ENCODE results near the gene BTBD9.

- TF ChIP-seq, protein P1, sequence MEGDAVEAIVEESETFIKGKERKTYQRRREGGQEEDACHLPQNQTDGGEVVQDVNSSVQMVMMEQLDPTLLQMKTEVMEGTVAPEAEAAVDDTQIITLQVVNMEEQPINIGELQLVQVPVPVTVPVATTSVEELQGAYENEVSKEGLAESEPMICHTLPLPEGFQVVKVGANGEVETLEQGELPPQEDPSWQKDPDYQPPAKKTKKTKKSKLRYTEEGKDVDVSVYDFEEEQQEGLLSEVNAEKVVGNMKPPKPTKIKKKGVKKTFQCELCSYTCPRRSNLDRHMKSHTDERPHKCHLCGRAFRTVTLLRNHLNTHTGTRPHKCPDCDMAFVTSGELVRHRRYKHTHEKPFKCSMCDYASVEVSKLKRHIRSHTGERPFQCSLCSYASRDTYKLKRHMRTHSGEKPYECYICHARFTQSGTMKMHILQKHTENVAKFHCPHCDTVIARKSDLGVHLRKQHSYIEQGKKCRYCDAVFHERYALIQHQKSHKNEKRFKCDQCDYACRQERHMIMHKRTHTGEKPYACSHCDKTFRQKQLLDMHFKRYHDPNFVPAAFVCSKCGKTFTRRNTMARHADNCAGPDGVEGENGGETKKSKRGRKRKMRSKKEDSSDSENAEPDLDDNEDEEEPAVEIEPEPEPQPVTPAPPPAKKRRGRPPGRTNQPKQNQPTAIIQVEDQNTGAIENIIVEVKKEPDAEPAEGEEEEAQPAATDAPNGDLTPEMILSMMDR (IDR thresholded peaks at IDR 0.05) = no peak
- no peak for TF ChIP-seq POLR2A (IDR thresholded peaks at IDR 0.05)
Measured at GRCh38 chr6:38432479-38432878, 207.2 kb downstream of the BTBD9 start.
